Stomach (tissue), 4 donors: ENCODE measurements around the gene COL12A1.

Experiments
- CTCF ChIP-seq, 7 experiments: fragments of 450-650 bp in 4 of 7; fragments of 200-600 bp in 3 of 7; sonication (generic) in 3 of 7; IDR thresholded peaks; one replicate each; pipeline ENCODE4 v1.5.1; 2016 to 2019; ENCODE audit warnings: antibody characterized with exemption in 7 of 7, control low read depth in 2 of 7, mild to moderate bottlenecking in 1 of 7
- POLR2A ChIP-seq, 4 donors: fragments of 450-650 bp; IDR thresholded peaks; one replicate each; pipeline ENCODE4 v1.6.1; 2016; ENCODE audit warnings: antibody characterized with exemption in 4 of 4, control low read depth in 2 of 4, mild to moderate bottlenecking in 1 of 4, moderate library complexity in 1 of 4
- POLR2AphosphoS5 ChIP-seq, 3 donors: sonication (generic); formaldehyde crosslinking; IDR thresholded peaks; one replicate each; pipeline ENCODE4 v1.6.1; 2016; ENCODE audit warnings: antibody characterized with exemption in 3 of 3

- TF ChIP-seq CTCF (IDR thresholded peaks at IDR 0.05) (no peak), POLR2A (IDR thresholded peaks at IDR 0.05) (no peak), POLR2AphosphoS5 (IDR thresholded peaks at IDR 0.05) (no peak)
Measured at GRCh38 chr6:75215291-75215690, 9.4 kb upstream of the COL12A1 start.
